ENCODE results near the gene NAV2.
A peak's percentile ranks its signal among the peaks of the same experiment; 100 is the strongest.

The NAV2 gene

DNA sequence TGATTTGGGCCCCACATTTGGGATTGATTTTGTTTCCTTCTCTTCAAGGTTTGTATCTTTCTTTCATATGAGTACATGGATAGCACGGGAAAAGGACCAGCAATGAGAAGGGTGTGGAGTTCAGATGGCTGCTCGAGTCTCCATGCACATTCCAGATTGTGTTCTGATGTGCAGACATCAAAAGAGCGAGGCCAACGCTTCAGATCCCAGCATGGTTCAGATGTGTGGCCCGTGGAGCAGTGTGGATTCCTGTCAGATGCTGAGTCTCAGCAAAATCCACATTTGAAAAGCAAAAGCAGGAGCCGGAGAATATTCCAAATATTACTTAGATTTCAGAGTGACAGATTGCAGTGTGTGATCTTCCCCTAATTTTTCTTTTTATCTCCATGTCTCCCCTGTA is 228.2 kb downstream of the NAV2 start:
- no peak for DNase-seq (ENCODE audit: low read depth)
- H3K4me3 ChIP-seq (ENCODE audit: low read depth, low read length) = no peak overlapping the region
- TF ChIP-seq, protein P1, sequence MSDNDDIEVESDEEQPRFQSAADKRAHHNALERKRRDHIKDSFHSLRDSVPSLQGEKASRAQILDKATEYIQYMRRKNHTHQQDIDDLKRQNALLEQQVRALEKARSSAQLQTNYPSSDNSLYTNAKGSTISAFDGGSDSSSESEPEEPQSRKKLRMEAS (IDR thresholded peaks at IDR 0.05; ENCODE audit: low read depth, low read length) = no peak
- TF ChIP-seq MYC (IDR thresholded peaks at IDR 0.05; ENCODE audit: low read depth, low read length) (no peak), POLR2A (IDR thresholded peaks at IDR 0.05; ENCODE audit: extremely low read depth, insufficient read length) (no peak)
- TF ChIP-seq, protein P2, sequence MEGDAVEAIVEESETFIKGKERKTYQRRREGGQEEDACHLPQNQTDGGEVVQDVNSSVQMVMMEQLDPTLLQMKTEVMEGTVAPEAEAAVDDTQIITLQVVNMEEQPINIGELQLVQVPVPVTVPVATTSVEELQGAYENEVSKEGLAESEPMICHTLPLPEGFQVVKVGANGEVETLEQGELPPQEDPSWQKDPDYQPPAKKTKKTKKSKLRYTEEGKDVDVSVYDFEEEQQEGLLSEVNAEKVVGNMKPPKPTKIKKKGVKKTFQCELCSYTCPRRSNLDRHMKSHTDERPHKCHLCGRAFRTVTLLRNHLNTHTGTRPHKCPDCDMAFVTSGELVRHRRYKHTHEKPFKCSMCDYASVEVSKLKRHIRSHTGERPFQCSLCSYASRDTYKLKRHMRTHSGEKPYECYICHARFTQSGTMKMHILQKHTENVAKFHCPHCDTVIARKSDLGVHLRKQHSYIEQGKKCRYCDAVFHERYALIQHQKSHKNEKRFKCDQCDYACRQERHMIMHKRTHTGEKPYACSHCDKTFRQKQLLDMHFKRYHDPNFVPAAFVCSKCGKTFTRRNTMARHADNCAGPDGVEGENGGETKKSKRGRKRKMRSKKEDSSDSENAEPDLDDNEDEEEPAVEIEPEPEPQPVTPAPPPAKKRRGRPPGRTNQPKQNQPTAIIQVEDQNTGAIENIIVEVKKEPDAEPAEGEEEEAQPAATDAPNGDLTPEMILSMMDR (IDR thresholded peaks at IDR 0.05; ENCODE audit: low read depth, low read length) = no peak

DNA sequence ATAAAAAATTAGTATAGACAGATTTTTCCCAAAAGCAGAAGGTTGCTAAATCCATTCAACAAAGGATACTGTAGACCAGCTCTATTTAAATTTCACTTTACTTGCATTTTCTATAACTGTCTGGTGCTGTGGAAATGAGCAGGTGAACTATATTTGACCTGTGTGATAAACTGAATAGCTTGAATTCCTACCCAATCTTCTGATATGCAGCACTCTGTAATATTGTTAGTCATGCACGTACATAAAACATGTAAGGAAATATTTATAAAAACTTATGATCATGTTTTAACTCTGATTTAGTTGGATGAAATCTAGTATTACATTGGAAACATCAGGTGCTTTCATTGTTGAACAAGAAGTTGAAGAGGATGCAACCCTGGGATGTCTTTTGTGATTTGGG is 234.0 kb downstream of the NAV2 start:
- H3K4me3 ChIP-seq (ENCODE audit: low read depth, low read length) = no peak overlapping the region
- TF ChIP-seq MYC (IDR thresholded peaks at IDR 0.05; ENCODE audit: low read depth, low read length) = no peak
- TF ChIP-seq, protein P2 (IDR thresholded peaks at IDR 0.05; ENCODE audit: low read depth, low read length) = no peak
- TF ChIP-seq POLR2A (IDR thresholded peaks at IDR 0.05; ENCODE audit: extremely low read depth, insufficient read length) = no peak
- TF ChIP-seq, protein P1 (IDR thresholded peaks at IDR 0.05; ENCODE audit: low read depth, low read length) = no peak
- DNase-seq (ENCODE audit: low read depth) = no peak

DNA sequence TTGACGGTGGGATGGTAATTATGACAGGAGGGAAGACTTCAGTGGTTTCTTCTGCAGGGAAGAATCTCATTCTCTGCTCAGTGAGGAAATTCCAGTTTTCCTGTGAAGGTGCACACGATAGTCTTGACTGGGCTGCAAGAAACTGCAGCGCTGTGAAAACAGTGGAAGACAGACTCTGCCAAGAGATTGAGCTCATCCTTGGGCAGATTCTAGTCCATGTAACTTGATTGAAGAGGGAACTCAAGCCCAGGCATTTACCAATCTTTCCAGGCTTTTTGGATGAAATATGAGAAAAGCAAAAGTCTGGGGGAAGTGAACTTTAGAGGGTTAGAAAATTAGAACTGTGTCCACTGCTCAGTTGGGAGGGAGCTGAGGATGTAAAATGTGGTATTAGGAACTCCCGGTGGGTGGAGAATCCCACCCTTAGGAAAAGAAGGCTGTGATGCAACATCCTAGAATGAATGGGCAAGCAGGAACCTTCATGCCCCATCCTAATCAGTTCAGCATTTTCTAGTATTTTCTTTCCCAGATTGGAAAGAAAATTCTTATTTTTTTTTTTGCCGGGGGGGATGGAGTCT is 235.0 kb downstream of the NAV2 start:
- no peak for DNase-seq (ENCODE audit: low read depth)

DNA sequence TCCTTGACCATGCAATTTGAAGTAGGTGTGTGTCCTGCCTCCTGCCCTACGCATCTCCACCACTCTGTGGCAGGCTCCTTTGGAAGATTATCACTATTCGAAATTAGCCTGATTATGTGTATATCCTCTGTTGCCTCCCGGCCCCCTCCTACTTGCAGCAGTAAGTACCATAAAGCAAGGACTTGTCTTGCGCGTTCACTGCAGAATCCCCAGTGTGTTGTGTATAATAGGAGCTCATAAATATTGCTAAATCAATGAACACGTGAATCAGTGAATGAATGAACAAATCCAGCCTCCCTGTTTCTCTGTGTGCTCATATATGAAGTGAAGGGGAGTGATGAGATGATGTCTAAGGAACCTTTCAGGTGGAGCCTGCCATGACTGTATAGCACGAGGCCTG is 237.0 kb downstream of the NAV2 start:
- TF ChIP-seq, protein P1 (IDR thresholded peaks at IDR 0.05; ENCODE audit: low read depth, low read length) = no peak
- no peak for TF ChIP-seq POLR2A (IDR thresholded peaks at IDR 0.05; ENCODE audit: extremely low read depth, insufficient read length)
- no peak for DNase-seq (ENCODE audit: low read depth)
- H3K4me3 ChIP-seq (ENCODE audit: low read depth, low read length) = no peak overlapping the region

More for the DNA sequence above, 235.0 kb downstream of the NAV2 start:
- TF ChIP-seq POLR2A (IDR thresholded peaks at IDR 0.05; ENCODE audit: extremely low read depth, insufficient read length) (no peak), MYC (IDR thresholded peaks at IDR 0.05; ENCODE audit: low read depth, low read length) (no peak)
- TF ChIP-seq, protein P1 (IDR thresholded peaks at IDR 0.05; ENCODE audit: low read depth, low read length) = no peak
- TF ChIP-seq, protein P2 (IDR thresholded peaks at IDR 0.05; ENCODE audit: low read depth, low read length) = no peak
- H3K4me3 ChIP-seq (ENCODE audit: low read depth, low read length) = no peak overlapping the region

DNA sequence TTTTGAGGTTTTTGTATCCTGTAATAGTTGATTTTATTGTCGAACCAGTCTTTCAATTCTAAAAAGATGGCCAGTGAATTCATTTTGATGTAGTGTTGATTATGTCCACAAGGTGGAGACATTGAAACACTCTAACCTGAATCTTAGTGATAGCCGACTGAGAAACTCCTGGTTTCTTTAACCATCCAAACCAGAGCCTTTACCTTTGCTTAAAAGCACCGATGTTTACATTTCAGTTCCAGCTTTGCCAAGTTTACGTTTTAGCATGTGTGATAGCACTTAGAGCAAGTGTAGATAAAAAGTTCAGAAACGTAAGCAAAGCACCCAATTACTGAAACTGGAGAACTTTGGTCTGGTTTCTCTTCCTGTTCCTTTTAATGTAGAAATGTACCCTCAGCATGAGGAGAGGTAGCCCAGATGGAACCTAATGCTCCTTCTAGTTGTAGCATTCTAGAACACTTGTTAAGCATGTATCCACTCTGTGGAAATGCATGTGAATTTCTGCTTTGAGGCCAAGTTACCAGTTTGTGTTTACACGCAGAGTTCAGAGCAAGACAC is 239.0 kb downstream of the NAV2 start:
- TF ChIP-seq, protein P2 (IDR thresholded peaks at IDR 0.05; ENCODE audit: low read depth, low read length) = peak; percentile 34
- TF ChIP-seq MYC (IDR thresholded peaks at IDR 0.05; ENCODE audit: low read depth, low read length) = no peak
- TF ChIP-seq POLR2A (IDR thresholded peaks at IDR 0.05; ENCODE audit: extremely low read depth, insufficient read length) = no peak
- TF ChIP-seq, protein P1 (IDR thresholded peaks at IDR 0.05; ENCODE audit: low read depth, low read length) = no peak
- H3K4me3 ChIP-seq (ENCODE audit: low read depth, low read length) = no peak overlapping the region
- DNase-seq (ENCODE audit: low read depth) = peak; percentile 39

DNA sequence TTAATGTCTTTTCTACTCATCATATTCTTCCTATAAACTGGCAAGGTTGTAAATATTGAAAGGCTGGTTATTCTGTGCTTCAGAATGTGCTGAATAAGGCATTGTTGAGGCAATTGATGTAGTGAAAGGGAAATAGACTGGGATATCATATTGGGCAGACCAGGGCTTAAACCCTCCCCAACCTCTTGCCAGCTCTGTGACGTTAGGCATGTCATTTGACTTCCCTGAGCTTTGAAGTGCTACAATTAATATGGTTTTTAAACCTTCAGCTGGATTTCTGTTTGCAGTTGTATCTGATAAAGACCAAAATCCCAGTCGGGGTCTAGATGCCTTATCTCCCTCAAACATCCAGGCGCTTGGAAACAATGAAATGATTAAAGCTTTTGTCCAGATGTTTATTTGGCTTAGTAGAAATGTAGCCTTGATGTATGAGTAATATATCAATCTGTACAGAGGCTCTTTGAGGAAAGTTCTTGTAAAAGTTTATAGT is 239.5 kb downstream of the NAV2 start:
- TF ChIP-seq, protein P2 (IDR thresholded peaks at IDR 0.05; ENCODE audit: low read depth, low read length) = no peak
- TF ChIP-seq MYC (IDR thresholded peaks at IDR 0.05; ENCODE audit: low read depth, low read length) (no peak), POLR2A (IDR thresholded peaks at IDR 0.05; ENCODE audit: extremely low read depth, insufficient read length) (no peak)
- TF ChIP-seq, protein P1 (IDR thresholded peaks at IDR 0.05; ENCODE audit: low read depth, low read length) = no peak
- no peak overlapping the region for H3K4me3 ChIP-seq (ENCODE audit: low read depth, low read length)
- no peak for DNase-seq (ENCODE audit: low read depth)

Measured in NB4 (cell line).